ENCODE results near the gene TXLNG.
"Not testable (repeated sequence)": the region's sequence is repeated elsewhere in the genome, so short reads cannot be mapped to it uniquely, and the experiment has no call there.

TXLNG gene

DNA sequence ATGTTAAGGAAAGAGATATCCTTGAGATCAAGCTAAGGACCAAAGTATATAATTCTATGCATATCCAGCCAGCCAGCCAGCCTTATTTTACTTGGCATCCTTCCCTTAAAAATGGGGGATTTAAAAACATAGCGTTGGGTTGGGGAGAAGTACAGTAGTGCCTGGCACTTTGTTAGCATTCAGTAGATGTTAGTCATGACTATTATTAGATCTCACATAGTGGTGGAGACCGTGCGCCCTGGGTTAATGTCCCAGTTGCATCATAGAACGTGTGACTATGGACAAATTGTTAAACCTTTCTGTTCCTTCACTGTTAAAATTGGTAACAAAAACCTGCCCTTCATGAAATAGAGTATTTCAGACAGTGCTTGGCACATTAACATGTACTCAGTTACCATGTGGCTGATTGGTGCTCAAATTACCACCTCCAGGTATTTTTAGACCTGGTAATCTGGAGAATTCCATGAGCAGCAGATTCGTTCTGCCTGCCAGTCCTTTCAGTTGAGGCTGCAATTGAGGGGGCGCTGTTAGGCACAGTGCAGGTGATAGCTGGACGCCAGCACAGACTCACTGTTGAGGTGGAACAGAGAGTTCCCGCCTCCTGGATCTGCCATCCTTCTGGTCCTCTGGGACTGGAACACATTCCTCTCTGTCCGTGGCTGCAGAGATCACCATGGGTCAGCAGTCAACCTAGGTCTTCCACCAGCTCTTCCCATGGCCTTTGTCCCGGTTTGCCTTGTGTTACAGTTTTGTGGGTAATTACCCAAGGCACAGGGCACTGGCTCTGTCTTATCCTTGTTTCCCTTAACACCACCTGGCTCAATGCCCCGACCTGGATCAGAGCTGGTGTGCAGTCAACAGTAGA, 52.2 kb downstream of the TXLNG start:
- no peak for DNase-seq (ENCODE audit: low read depth in 1 of 2, low spot score in 1 of 2)

DNA sequence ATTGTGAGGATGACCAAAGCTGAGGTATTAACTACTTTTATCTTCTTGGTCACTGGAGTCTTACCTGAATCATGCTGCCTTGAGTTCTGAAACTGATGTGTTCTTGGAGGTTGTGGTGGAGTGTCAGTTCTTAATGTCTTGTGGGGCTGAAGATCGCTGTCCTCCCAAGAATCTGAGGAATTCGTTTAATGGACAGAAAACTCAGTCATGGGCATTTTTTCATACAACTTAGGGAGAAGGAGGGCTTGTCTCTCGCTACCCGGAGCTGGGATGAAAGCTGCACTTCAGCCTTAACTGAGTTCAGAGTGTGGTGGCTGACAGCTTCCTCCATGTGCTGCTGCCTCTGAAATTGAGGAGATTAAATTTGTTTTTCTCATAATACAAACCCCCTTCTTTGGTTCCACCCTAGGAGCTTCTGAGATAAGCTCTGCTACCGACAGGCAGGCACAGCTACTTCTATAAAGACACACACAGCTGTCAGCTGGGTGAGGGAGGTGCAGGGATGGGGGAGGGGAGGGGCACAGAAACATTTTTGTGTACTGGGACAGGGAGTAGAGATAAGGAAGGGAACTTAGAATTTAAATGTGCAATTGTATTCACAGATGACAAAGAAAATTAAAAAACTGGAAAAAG, 53.1 kb downstream of the TXLNG start:
- no peak for DNase-seq (ENCODE audit: low read depth in 1 of 2, low spot score in 1 of 2)

GRCh38 chrX:16839852-16840460, 53.7 kb downstream of the TXLNG start:
- DNase-seq (ENCODE audit: low read depth in 1 of 2, low spot score in 1 of 2) = no peak

GRCh38 chrX:16842684-16843083, 56.4 kb downstream of the TXLNG start:
- no peak for DNase-seq (ENCODE audit: low read depth in 1 of 2, low spot score in 1 of 2)

DNA sequence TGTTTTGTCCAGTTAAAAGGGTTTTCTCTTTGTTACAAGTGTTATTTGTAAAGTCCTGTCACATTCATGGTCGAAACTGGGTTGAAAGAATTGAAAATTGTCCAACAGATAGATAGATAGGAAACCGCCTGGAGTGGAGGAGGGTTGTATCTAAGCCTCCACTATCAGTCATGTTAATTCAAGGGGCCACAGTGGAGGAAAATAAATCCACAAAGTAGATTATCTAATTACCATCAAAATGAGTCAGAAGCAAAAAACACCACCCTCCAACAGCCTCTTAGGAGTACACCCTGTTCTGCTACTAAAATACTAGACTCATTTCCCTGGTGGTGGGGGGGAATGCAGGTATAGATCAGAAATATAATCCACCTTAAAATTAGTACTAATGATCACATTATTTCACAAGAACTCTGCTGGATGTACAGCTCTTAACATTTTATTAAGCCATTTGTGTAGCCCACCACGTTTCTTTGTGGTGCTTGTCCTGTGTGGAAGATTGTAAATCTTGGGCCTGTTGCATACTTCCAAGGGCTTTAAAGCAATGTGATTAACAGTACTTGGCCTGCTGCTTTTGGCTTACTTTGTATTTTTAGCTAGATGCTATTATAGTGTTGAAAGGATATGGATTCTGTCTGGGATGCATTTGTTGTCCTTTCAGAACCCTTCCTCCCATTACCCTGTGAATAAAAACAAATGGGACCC, 57.1 kb downstream of the TXLNG start:
- no peak for DNase-seq (ENCODE audit: low read depth in 1 of 2, low spot score in 1 of 2)

DNA sequence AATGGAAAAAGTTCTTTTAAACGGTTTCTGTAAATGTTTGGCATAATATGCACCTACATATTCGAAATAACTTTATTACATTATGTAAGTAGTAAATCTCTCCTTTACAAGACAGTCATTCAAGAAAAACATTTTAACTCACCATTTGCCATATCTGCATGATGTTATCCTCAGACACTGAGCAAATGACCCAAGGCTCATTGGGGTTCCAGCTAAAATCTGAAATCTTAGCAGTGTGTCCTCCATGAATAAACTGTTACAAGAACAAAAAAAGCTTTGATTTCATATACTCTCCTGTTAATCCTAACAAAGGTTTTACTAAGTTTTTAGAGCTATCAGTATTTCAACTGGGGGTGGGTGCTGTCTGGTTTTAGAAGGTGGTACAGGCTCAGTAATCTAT, 59.4 kb downstream of the TXLNG start:
- DNase-seq (ENCODE audit: low read depth in 1 of 2, low spot score in 1 of 2) = no peak

- DNase-seq (ENCODE audit: low read depth in 1 of 2, low spot score in 1 of 2) = no peak
Observed at GRCh38 chrX:16848541-16848940, 62.3 kb downstream of the TXLNG start.

GRCh38 chrX:16851421-16851820, 65.2 kb downstream of the TXLNG start:
- DNase-seq (ENCODE audit: low read depth in 1 of 2, low spot score in 1 of 2) = no peak

DNA sequence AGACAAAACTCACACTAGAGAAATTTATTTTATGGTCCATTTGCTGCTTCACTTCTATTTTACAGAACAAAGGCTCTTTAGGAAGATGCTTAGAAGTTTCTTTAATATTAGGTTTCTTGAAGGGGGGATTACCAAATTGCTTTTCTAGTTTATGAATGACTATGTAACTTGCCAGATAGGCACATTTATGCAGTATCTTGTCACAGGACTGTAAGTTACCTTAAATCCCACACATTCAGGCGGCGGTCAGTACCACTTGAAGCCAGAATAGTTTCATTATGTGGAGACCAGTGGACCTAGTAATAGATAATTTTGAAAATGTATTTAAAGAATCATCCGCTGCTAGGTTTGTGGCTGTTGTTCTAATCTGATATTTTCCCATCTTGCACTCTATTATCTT, 65.6 kb downstream of the TXLNG start:
- no peak for DNase-seq (ENCODE audit: low read depth in 1 of 2, low spot score in 1 of 2)

GRCh38 chrX:16852617-16853179, 66.4 kb downstream of the TXLNG start:
- DNase-seq (ENCODE audit: low read depth in 1 of 2, low spot score in 1 of 2) = no peak

DNA sequence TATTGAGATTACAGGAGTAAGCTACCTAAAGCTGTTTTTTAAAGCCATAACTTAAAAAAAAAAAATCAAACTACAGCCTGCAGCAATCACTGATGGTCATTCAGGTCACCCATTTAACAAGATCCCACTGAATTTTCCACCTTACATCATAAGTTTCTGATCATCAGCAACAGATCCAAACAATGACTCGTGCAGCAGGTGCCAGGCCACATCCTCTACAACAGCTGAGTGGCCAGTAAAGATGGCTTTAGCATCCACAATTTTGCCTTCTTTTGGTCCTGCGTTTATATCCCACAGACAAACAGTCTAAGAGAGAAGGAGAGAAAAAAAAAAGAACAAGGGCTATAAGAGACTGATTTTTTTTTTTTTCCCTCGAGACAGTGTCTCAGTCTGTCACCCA, 67.3 kb downstream of the TXLNG start:
- DNase-seq (ENCODE audit: low read depth in 1 of 2, low spot score in 1 of 2) = no peak

- no peak for DNase-seq (ENCODE audit: low read depth in 1 of 2, low spot score in 1 of 2)
Observed at GRCh38 chrX:16855363-16856075, 69.3 kb downstream of the TXLNG start.

- not testable (repeated sequence) for DNase-seq (ENCODE audit: low read depth in 1 of 2, low spot score in 1 of 2)
Observed at GRCh38 chrX:16856076-16856404, 69.8 kb downstream of the TXLNG start.

- DNase-seq (ENCODE audit: low read depth in 1 of 2, low spot score in 1 of 2) = no peak
Observed at GRCh38 chrX:16856744-16857143, 70.5 kb downstream of the TXLNG start.

DNA sequence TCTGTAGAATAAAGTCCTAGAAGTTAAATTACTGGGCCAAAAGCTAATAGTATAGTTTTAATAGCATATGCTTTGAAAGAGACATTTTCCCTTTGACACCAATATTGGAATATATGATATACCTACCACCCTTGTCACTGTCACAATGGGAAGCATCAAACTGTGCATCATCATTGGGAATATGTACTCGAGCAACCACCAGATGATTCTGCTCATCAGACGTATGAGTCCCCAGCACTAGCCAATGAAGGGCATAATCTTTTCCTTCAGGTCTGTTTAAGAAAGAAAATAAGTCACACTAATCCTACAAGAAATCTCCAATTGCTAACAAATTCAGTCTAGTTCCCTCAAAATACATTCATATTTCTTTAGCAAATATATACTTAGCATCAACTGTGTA, 76.6 kb downstream of the TXLNG start:
- DNase-seq (ENCODE audit: low read depth in 1 of 2, low spot score in 1 of 2) = no peak

DNA sequence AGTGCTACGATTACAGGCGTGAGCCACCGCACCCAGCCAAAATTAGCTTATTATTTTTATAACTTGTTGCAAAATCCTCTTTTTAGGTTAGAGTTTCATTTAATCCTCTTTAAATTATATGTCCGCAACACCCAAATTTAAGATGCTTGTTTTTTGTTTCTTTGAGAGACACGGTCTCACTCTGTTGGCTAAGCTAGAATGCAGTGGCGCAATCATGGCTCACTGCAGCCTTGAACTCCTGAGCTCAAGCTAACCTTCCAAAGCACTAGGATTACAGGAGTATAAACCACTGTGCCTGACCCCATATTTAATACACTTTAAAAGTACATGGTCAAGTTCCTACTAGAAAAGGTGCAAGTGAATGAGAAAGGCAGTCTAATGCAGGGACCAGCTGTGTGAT, 81.7 kb downstream of the TXLNG start:
- DNase-seq (ENCODE audit: low read depth in 1 of 2, low spot score in 1 of 2) = no peak

GRCh38 chrX:16868920-16869319, 82.7 kb downstream of the TXLNG start:
- no peak for DNase-seq (ENCODE audit: low read depth in 1 of 2, low spot score in 1 of 2)

GRCh38 chrX:16869393-16870094, 83.3 kb downstream of the TXLNG start:
- DNase-seq (ENCODE audit: low read depth in 1 of 2, low spot score in 1 of 2) = no peak

DNA sequence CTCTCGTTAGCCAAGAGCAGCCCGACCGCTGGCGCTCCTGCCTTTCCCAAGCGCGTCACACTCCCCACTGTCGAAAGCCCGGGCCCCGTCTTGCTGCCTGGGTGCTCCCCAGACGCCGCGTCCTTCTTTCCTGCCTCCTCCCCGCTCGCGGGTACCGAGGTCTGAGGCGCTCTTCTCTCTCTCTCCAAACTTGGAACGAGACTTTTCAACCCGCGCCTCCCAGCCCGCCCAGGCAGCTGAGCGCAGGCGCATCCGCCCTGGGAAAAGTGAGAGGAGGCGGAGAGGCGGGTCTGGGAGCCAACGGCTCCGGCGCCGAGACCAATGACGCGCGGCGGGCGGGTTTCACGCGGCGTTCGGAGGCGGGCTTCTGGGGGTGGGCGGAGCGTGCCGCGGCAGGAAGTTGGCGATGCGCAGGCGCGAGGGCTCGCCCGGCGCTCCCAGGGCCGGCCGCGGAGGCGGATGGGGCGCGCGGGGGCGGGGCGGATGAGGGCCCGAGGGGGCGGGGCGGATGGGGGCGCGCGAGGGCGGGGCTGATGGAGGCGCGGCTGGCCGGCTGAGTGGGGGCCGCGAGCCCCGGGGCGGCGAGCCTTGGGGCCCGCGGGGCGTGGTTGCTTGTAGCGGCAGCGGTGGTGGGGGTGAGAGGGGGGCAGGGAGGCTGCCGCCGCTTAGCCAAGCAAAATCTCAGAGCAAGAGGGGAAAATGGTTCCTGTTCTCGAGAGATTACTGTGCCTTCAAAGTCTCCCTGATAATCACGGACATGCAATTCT, 84.0 kb downstream of the TXLNG start, which contains the start of gene RBBP7:
Gene RBBP7, minus strand, starts transcription at position 268 of the 767 bp plus-strand sequence. CDS start 309 bp downstream, outside the sequence.
- peak; percentile 81 to 86 for DNase-seq (ENCODE audit: low read depth in 1 of 2, low spot score in 1 of 2)

Measured in stimulated activated CD4-positive, alpha-beta T cell treated with anti-CD3 and anti-CD28 coated beads, Interleukin-15, amount 100 ng/mL, for 1 hour (primary cell).